Measurements from ENCODE around the gene VPS37D. TPM values are rescaled to one million over a fixed set of nuclear protein-coding genes. Genes with fewer than 3 reads are reported as not detected.

Gene VPS37D
- polyA plus RNA-seq, 1 donor from 2014 or later, result 52.7 TPM

GRCh38 chr7:73622909-73623797 is 44.5 kb upstream of the VPS37D start:
- Histone ChIP-seq H3F3A (ENCODE audit: insufficient read depth, low read length, poor library complexity, severe bottlenecking) (no peaks in the 10 kb centered on the region), H3K9me3 (ENCODE audit: low read length) (no peaks in the 10 kb centered on the region), H4K20me1 (ENCODE audit: insufficient read depth) (no peaks in the 10 kb centered on the region), H2AFZ (ENCODE audit: low read depth, low read length) (no peak overlapping the region), H3K9ac (ENCODE audit: low read length) (no peak overlapping the region), H3K36me3 (ENCODE audit: insufficient read depth, low read length) (no peaks in the 10 kb centered on the region), H3K27ac (ENCODE audit: low read length) (no peak overlapping the region), H3K79me2 (replicated peaks; ENCODE audit: insufficient read depth, low read length) (no peaks in the 10 kb centered on the region), H3K4me2 (ENCODE audit: low read length) (no peak overlapping the region), H3K27me3 (ENCODE audit: insufficient read depth, low read depth, low read length) (peaks cover 41% of the 10 kb centered on the region), H3K9me2 (ENCODE audit: insufficient read depth, low read length) (no peaks in the 10 kb centered on the region), H3K4me3 (ENCODE audit: low read length) (peak overlapping the region; percentile 78)
- TF ChIP-seq SMC3 (conservative IDR thresholded peaks at IDR 0.05; ENCODE audit: poor library complexity), result no peak
- no peak for TF ChIP-seq EP300 (conservative IDR thresholded peaks at IDR 0.05; ENCODE audit: poor library complexity, severe bottlenecking)
- no peak for TF ChIP-seq CTCF (IDR thresholded peaks at IDR 0.05; ENCODE audit: poor library complexity, severe bottlenecking)
- peak; percentile 70 for TF ChIP-seq EZH2 (IDR thresholded peaks at IDR 0.05; ENCODE audit: borderline replicate concordance, insufficient read depth, low read length, poor library complexity, severe bottlenecking)
- TF ChIP-seq POLR2AphosphoS5 (IDR thresholded peaks at IDR 0.05), result no peak
- no peak for TF ChIP-seq RAD21 (conservative IDR thresholded peaks at IDR 0.05)
- no peak for TF ChIP-seq MXI1 (conservative IDR thresholded peaks at IDR 0.05; ENCODE audit: poor library complexity, severe bottlenecking)
- TF ChIP-seq REST (IDR thresholded peaks at IDR 0.05; ENCODE audit: borderline replicate concordance), result no peak

- Histone ChIP-seq H3K27me3 (ENCODE audit: insufficient read depth, low read depth, low read length) (peaks cover 41% of the 10 kb centered on the region), H3F3A (ENCODE audit: insufficient read depth, low read length, poor library complexity, severe bottlenecking) (no peaks in the 10 kb centered on the region), H3K4me3 (ENCODE audit: low read length) (peak within 1 kb of the TSS; percentile 78), H4K20me1 (ENCODE audit: insufficient read depth) (no peaks in the 10 kb centered on the region), H2AFZ (ENCODE audit: low read depth, low read length) (no peak within 1 kb of the TSS), H3K9me2 (ENCODE audit: insufficient read depth, low read length) (no peaks in the 10 kb centered on the region), H3K36me3 (ENCODE audit: insufficient read depth, low read length) (no peaks in the 10 kb centered on the region), H3K9me3 (ENCODE audit: low read length) (no peaks in the 10 kb centered on the region), H3K4me2 (ENCODE audit: low read length) (peak within 1 kb of the TSS; percentile 19), H3K79me2 (replicated peaks; ENCODE audit: insufficient read depth, low read length) (no peaks in the 10 kb centered on the region), H3K27ac (ENCODE audit: low read length) (no peak within 1 kb of the TSS), H3K9ac (ENCODE audit: low read length) (peak within 1 kb of the TSS; percentile 31)
- TF ChIP-seq POLR2AphosphoS5 (IDR thresholded peaks at IDR 0.05) (no peak), EZH2 (IDR thresholded peaks at IDR 0.05; ENCODE audit: borderline replicate concordance, insufficient read depth, low read length, poor library complexity, severe bottlenecking) (no peak), MXI1 (conservative IDR thresholded peaks at IDR 0.05; ENCODE audit: poor library complexity, severe bottlenecking) (no peak), SMC3 (conservative IDR thresholded peaks at IDR 0.05; ENCODE audit: poor library complexity) (no peak), RAD21 (conservative IDR thresholded peaks at IDR 0.05) (no peak), EP300 (conservative IDR thresholded peaks at IDR 0.05; ENCODE audit: poor library complexity, severe bottlenecking) (no peak), CTCF (IDR thresholded peaks at IDR 0.05; ENCODE audit: poor library complexity, severe bottlenecking) (no peak), REST (IDR thresholded peaks at IDR 0.05; ENCODE audit: borderline replicate concordance) (no peak), TAF1 (IDR thresholded peaks at IDR 0.05; ENCODE audit: low read depth) (no peak)
Observed at GRCh38 chr7:73623798-73624668, 43.6 kb upstream of the VPS37D start, which contains the start of gene MLXIPL. MLXIPL (minus strand) TSS chr7:73624522; CDS start chr7:73624492, 30 bp downstream.
